Transverse colon (tissue), 4 donors: Measurements from ENCODE around the gene SSTR5. TPM values are rescaled to one million over a fixed set of nuclear protein-coding genes. Genes with fewer than 3 reads are reported as not detected.

Experiments used
- DNase-seq: peaks from one replicate; pipeline ENCODE4 v3.0.0-alpha.2; 2019
- H3K27ac ChIP-seq, 4 donors: fragments of 200-600 bp; sonication (generic); 2 replicates each; pipeline ENCODE4 v1.5.1; 2016 to 2018; ENCODE audit warnings: inconsistent platforms in 4 of 4
- H3K27me3 ChIP-seq: fragments of 200-600 bp; sonication (generic); 2 replicates; pipeline ENCODE4 v1.5.1; 2017; ENCODE audit warnings: inconsistent platforms
- H3K36me3 ChIP-seq, 4 donors: fragments of 200-600 bp; sonication (generic); 2 replicates each; pipeline ENCODE4 v1.5.1; 2017 to 2019; ENCODE audit warnings: inconsistent platforms in 4 of 4
- H3K4me1 ChIP-seq, 4 donors: fragments of 200-600 bp; sonication (generic); 2 replicates each; pipeline ENCODE4 v1.5.1; 2017 to 2020; ENCODE audit warnings: inconsistent platforms in 4 of 4
- H3K4me3 ChIP-seq, 4 donors: fragments of 200-600 bp; sonication (generic); 1 replicate in 1 of 4; 2 replicates in 3 of 4; pipeline versions ENCODE4 v1.5.1 to v1.6.1; 2017 to 2019; ENCODE audit warnings: inconsistent platforms in 4 of 4
- H3K9me3 ChIP-seq, 2 donors: fragments of 200-600 bp; sonication (generic); 2 replicates each; pipeline ENCODE4 v1.5.1; 2017 to 2019; ENCODE audit warnings: inconsistent platforms in 2 of 2
- EP300 ChIP-seq: sonication (generic); formaldehyde crosslinking; IDR thresholded peaks from one replicate; pipeline ENCODE4 v1.6.1; 2017; ENCODE audit warnings: antibody characterized with exemption, low read depth
- POLR2A ChIP-seq: fragments of 450-650 bp; IDR thresholded peaks from one replicate; pipeline ENCODE4 v1.6.1; 2016; ENCODE audit warnings: antibody characterized with exemption, mild to moderate bottlenecking, moderate library complexity
- POLR2AphosphoS5 ChIP-seq, 3 donors: sonication (generic); formaldehyde crosslinking; IDR thresholded peaks; one replicate each; pipeline ENCODE4 v1.6.1; 2016; ENCODE audit warnings: antibody characterized with exemption in 3 of 3
- WGBS, 2 donors: methylation state at CpG; one replicate each; pipeline ENCODE4 v1.1.5; 2018; ENCODE audit warnings: low coverage in 1 of 2; 5-methylcytosine and 5-hydroxymethylcytosine counted together
- in situ Hi-C, 4 donors: fragments of 200-750 bp; cut with MboI; loops; one replicate each; pipeline versions ENCODE4 v1.15.0 to v1.15.1; 2017; ENCODE audit warnings: low sequenced_read_pairs in 3 of 4, low pct_ligation_motif_present in 1 of 4, low pct_unique_long_range_greater_than_20kb in 1 of 4
- intact Hi-C: fragments of 100-400 bp; cut with DNase I; formaldehyde crosslinking; loops from one replicate; pipeline ENCODE4 v1.15.1; 2023; ENCODE audit warnings: low total_unique reads
- total RNA-seq, 4 donors: library from RNA; depleted of rRNA; stranded (reverse); fragments of >200 nt; gene quantifications; one replicate each; pipeline ENCODE4 v1.1.0, GENCODE V29; 2016
- TF ChIP-seq, protein P1 (sequence below), 5 experiments: fragments of 200-600 bp in 3 of 5; fragments of 450-650 bp in 2 of 5; sonication (generic) in 3 of 5; IDR thresholded peaks; 1 replicate in 2 of 5; 2 replicates in 3 of 5; pipeline ENCODE4 v1.5.1; 2016 to 2017; ENCODE audit warnings: antibody characterized with exemption in 5 of 5, inconsistent platforms in 3 of 5, mild to moderate bottlenecking in 2 of 5, moderate library complexity in 1 of 5

SSTR5 gene
- total RNA-seq, 4 donors from 2014 or later: not detected

DNA sequence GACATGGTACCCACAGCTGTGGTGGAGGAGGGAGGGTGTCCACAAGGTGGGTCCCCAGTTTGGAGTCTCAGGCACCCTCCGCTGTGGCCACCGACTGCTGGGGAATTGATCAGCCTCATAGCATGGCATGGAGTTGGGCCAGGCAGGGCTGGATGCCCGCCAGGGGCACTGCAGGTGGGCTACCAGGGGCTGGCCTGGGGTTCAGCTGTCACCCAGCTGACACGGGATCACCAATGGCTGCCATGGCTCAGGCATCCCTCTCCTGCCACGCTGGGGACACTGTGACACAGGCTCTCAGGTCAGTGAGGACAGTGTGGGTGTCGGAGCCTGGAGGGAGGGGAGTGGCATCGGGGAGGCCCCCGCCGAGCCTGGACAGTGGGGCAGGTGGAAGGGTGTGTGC, 19.8 kb upstream of the SSTR5 start:
- intact Hi-C loops: no loop called here
- H3K27me3 ChIP-seq: peaks cover 60% of the 10 kb centered on the region
- H3K27ac ChIP-seq: no peak overlapping the region
- no peak for TF ChIP-seq POLR2A
- no peak for TF ChIP-seq EP300
- no peak for TF ChIP-seq POLR2AphosphoS5 (IDR thresholded peaks at IDR 0.05)
- TF ChIP-seq, protein P1, sequence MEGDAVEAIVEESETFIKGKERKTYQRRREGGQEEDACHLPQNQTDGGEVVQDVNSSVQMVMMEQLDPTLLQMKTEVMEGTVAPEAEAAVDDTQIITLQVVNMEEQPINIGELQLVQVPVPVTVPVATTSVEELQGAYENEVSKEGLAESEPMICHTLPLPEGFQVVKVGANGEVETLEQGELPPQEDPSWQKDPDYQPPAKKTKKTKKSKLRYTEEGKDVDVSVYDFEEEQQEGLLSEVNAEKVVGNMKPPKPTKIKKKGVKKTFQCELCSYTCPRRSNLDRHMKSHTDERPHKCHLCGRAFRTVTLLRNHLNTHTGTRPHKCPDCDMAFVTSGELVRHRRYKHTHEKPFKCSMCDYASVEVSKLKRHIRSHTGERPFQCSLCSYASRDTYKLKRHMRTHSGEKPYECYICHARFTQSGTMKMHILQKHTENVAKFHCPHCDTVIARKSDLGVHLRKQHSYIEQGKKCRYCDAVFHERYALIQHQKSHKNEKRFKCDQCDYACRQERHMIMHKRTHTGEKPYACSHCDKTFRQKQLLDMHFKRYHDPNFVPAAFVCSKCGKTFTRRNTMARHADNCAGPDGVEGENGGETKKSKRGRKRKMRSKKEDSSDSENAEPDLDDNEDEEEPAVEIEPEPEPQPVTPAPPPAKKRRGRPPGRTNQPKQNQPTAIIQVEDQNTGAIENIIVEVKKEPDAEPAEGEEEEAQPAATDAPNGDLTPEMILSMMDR (IDR thresholded peaks at IDR 0.05): no peak
- no peak overlapping the region for H3K4me3 ChIP-seq
- in situ Hi-C loops: loop anchor here in 2 of 4 donors (25.0 kb wide), 1 partner anchor 240 kb away; the partner anchor contains the start of gene GNG13 (in 2 of the 2)
- H3K4me1 ChIP-seq: peaks cover 0 to 4% (median 1%) of the 10 kb centered on the region in 4 donors
- no peaks in the 10 kb centered on the region for H3K36me3 ChIP-seq
- no peak for DNase-seq
- WGBS, 2 donors: 71% methylated on average over 9 of the region's 9 CpGs; no CpG with 5 or more reads in 1 of the 2 donors
- H3K9me3 ChIP-seq: no peaks in the 10 kb centered on the region

DNA sequence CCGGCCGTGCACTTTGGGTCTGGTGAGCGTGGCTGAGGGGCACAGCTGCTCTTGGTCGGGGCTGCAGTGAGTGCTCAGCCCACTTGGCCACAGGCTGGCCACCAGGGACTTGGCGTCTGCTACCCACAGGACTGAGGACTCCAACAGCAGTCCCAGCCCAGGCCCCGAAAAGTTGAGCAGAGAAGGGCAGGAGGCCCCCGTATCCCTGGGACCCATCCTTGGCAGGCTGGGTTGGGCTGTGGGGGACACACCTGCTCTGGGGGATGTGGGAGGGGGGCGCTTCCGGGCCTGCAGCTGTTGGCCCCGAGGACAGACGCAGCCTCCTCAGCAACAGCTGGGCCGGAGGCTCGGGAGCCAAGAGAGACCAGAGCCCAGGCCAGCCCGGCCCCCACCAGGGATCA, 19.4 kb upstream of the SSTR5 start:
- 52% methylated on average over 11 of the region's 14 CpGs; no CpG with 5 or more reads in 1 of the 2 donors for WGBS, 2 donors
- no peak overlapping the region for H3K4me3 ChIP-seq
- H3K36me3 ChIP-seq: no peaks in the 10 kb centered on the region
- H3K27ac ChIP-seq: no peak overlapping the region
- in situ Hi-C loops (loop anchor here in 2 of 4 donors (25.0 kb wide), 1 partner anchor 241 kb away; the partner anchor contains the start of gene GNG13 (in 2 of the 2)), intact Hi-C loops (no loop called here)
- peaks cover 0 to 4% (median 1%) of the 10 kb centered on the region in 4 donors for H3K4me1 ChIP-seq
- H3K27me3 ChIP-seq: peaks cover 60% of the 10 kb centered on the region
- no peaks in the 10 kb centered on the region for H3K9me3 ChIP-seq
- DNase-seq: no peak
- TF ChIP-seq EP300 (no peak), POLR2AphosphoS5 (IDR thresholded peaks at IDR 0.05) (no peak), POLR2A (no peak)
- TF ChIP-seq, protein P1 (IDR thresholded peaks at IDR 0.05): no peak

DNA sequence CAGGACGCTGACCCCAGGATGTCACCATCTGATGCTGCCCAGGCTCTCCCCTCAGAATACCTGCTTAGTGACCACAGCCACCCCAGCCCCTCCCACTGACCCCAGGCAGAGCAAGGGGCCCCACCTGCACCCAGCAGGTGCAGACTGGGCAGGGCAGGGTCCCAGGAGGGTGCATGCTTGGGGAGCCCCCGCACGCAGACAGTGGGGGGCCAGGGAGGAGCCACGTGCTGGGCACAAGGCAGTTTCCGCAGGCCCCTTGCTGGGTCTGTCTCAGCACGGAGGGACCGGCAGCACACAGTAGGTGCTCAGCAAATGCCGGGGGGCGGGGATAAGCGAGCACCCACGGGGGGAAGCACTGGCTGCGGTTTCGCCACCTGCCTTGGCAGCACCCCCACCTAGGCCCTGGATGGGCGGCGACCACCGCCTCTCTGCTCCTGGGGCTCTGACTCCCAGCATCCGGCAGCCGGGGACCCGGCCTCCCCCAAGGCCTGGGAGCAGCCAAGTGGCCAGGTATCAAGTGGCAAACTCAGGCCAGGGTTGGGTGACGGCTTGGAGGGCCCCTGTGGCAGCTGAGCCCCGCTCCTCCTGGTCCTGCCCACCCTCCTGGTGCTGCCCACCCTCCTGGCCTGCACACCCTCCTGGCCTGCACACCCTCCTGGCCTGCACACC, 18.7 kb upstream of the SSTR5 start:
- in situ Hi-C loops: loop anchor here in 2 of 4 donors (25.0 kb wide), 1 partner anchor 242 kb away; the partner anchor contains the start of gene GNG13 (in 2 of the 2)
- peaks cover 58% of the 10 kb centered on the region for H3K27me3 ChIP-seq
- 74% methylated on average over 5 of the region's 21 CpGs; no CpG with 5 or more reads in 1 of the 2 donors for WGBS, 2 donors

More for the DNA sequence above, 18.7 kb upstream of the SSTR5 start:
- no peak for TF ChIP-seq POLR2AphosphoS5 (IDR thresholded peaks at IDR 0.05)
- TF ChIP-seq, protein P1 (IDR thresholded peaks at IDR 0.05): no peak
- TF ChIP-seq POLR2A: no peak
- TF ChIP-seq EP300: no peak
- no peaks in the 10 kb centered on the region for H3K36me3 ChIP-seq
- peaks cover 0 to 4% (median 0%) of the 10 kb centered on the region in 4 donors for H3K4me1 ChIP-seq
- no peak overlapping the region for H3K4me3 ChIP-seq
- no peak for DNase-seq
- no peak overlapping the region for H3K27ac ChIP-seq
- intact Hi-C loops: no loop called here
- no peaks in the 10 kb centered on the region for H3K9me3 ChIP-seq
